Liver (tissue), 9 donors: ENCODE measurements around the gene FGFBP3. TPM values are rescaled to one million over a fixed set of nuclear protein-coding genes. Genes with fewer than 3 reads are reported as not detected.

Experiments used
- DNase-seq: peaks from one replicate; pipeline ENCODE4 v3.0.0-alpha.2; 2017; ENCODE audit warnings: low spot score
- H3K27ac ChIP-seq, 2 donors: one replicate each; pipeline ENCODE4 v1.7.0; 2013; ENCODE audit warnings: inconsistent platforms in 2 of 2, low read length in 2 of 2, control low read depth in 1 of 2, low read depth in 1 of 2, mild to moderate bottlenecking in 1 of 2
- H3K27me3 ChIP-seq, 4 donors: one replicate each; pipeline versions ENCODE4 v1.6.1 to v1.7.0; 2013; ENCODE audit warnings: low read length in 3 of 4, inconsistent platforms in 1 of 4, mild to moderate bottlenecking in 1 of 4, moderate library complexity in 1 of 4; ENCODE audit not compliant: control insufficient read depth in 4 of 4, insufficient read depth in 4 of 4
- H3K36me3 ChIP-seq, 4 donors: one replicate each; pipeline versions ENCODE4 v1.6.1 to v1.7.0; 2013; ENCODE audit warnings: low read length in 3 of 4, mild to moderate bottlenecking in 3 of 4, low read depth in 1 of 4, moderate library complexity in 1 of 4; ENCODE audit not compliant: control insufficient read depth in 4 of 4, insufficient read depth in 3 of 4
- H3K4me1 ChIP-seq, 4 donors: one replicate each; pipeline versions ENCODE4 v1.6.1 to v1.7.0; 2013; ENCODE audit warnings: low read length in 3 of 4, mild to moderate bottlenecking in 3 of 4, moderate library complexity in 1 of 4; ENCODE audit not compliant: control insufficient read depth in 4 of 4, insufficient read depth in 4 of 4
- H3K4me3 ChIP-seq, 3 donors: one replicate each; pipeline versions ENCODE4 v1.6.1 to v1.7.0; 2013; ENCODE audit warnings: low read length in 3 of 3, control low read depth in 1 of 3, low read depth in 1 of 3, mild to moderate bottlenecking in 1 of 3
- H3K9ac ChIP-seq, 2 donors: one replicate each; pipeline ENCODE4 v1.7.0; 2013; ENCODE audit warnings: low read length in 2 of 2, mild to moderate bottlenecking in 2 of 2, moderate library complexity in 2 of 2, control low read depth in 1 of 2, low read depth in 1 of 2
- H3K9me3 ChIP-seq, 4 donors: one replicate each; pipeline versions ENCODE4 v1.6.1 to v1.7.0; 2013; ENCODE audit warnings: low read length in 3 of 4; ENCODE audit not compliant: control insufficient read depth in 4 of 4
- CTCF ChIP-seq: fragments of 150-350 bp; IDR thresholded peaks from 2 replicates; pipeline ENCODE4 v1.5.1; 2017; ENCODE audit warnings: improper control_type of control experiment, low read depth, low read length; ENCODE audit not compliant: missing input control
- EGR1 ChIP-seq, 2 donors: IDR thresholded peaks; 2 replicates each; pipeline ENCODE4 v1.6.1; 2016 to 2018; ENCODE audit warnings: antibody characterized with exemption in 2 of 2, low read depth in 2 of 2
- FOXA1 ChIP-seq: IDR thresholded peaks from 2 replicates; pipeline ENCODE4 v1.6.1; 2016; ENCODE audit warnings: antibody characterized with exemption
- FOXA2 ChIP-seq: IDR thresholded peaks from 2 replicates; pipeline ENCODE4 v1.6.1; 2016; ENCODE audit warnings: antibody characterized with exemption
- GABPA ChIP-seq, 2 donors: IDR thresholded peaks in 1 of 2; conservative IDR thresholded peaks in 1 of 2; 2 replicates each; pipeline ENCODE4 v1.6.1; 2016; ENCODE audit warnings: antibody characterized with exemption in 2 of 2, mild to moderate bottlenecking in 1 of 2, moderate library complexity in 1 of 2
- HNF4A ChIP-seq, 2 donors: conservative IDR thresholded peaks; 2 replicates each; pipeline ENCODE4 v1.6.1; 2016; ENCODE audit warnings: antibody characterized with exemption in 2 of 2, mild to moderate bottlenecking in 2 of 2
- HNF4G ChIP-seq: IDR thresholded peaks from 2 replicates; pipeline ENCODE4 v1.6.1; 2016; ENCODE audit warnings: antibody characterized with exemption
- JUND ChIP-seq, 2 donors: IDR thresholded peaks; 2 replicates each; pipeline ENCODE4 v1.6.1; 2016; ENCODE audit warnings: antibody characterized with exemption in 2 of 2
- MAX ChIP-seq: IDR thresholded peaks from 2 replicates; pipeline ENCODE4 v1.6.1; 2016; ENCODE audit warnings: antibody characterized with exemption
- NR2F2 ChIP-seq: IDR thresholded peaks from 2 replicates; pipeline ENCODE4 v1.6.1; 2016; ENCODE audit warnings: antibody characterized with exemption
- RAD21 ChIP-seq, 2 donors: IDR thresholded peaks; 2 replicates each; pipeline ENCODE4 v1.6.1; 2016; ENCODE audit warnings: antibody characterized with exemption in 2 of 2, mild to moderate bottlenecking in 2 of 2
- RXRA ChIP-seq, 2 donors: IDR thresholded peaks; 2 replicates each; pipeline ENCODE4 v1.6.1; 2017 to 2018; ENCODE audit warnings: antibody characterized with exemption in 2 of 2, mild to moderate bottlenecking in 1 of 2
- SP1 ChIP-seq: IDR thresholded peaks from 2 replicates; pipeline ENCODE4 v1.6.1; 2018; ENCODE audit warnings: antibody characterized with exemption, mild to moderate bottlenecking
- YY1 ChIP-seq: IDR thresholded peaks from 2 replicates; pipeline ENCODE4 v1.6.1; 2016; ENCODE audit warnings: antibody characterized with exemption, mild to moderate bottlenecking
- WGBS: extraction: QIAGEN DNeasy Blood & Tissue Kit; methylation state at CpG from one replicate; pipeline ENCODE4 v1.1.7; 2013; 5-methylcytosine and 5-hydroxymethylcytosine counted together
- polyA plus RNA-seq, 2 donors: library from polyadenylated mRNA; stranded (reverse) in 1 of 2; unstranded in 1 of 2; fragments of 200-250 nt in 1 of 2; fragments of >200 nt in 1 of 2; fragmentation: Nextera tagmentation in 1 of 2; extraction: Ambion mirVana in 1 of 2; gene quantifications; one replicate each; pipeline versions ENCODE4 v1.2.1 to v1.2.3, GENCODE V29; 2013 to 2015
- total RNA-seq, 2 donors: library from RNA; depleted of rRNA; stranded (reverse); fragments of >200 nt; gene quantifications; one replicate each; pipeline ENCODE4 v1.2.3, GENCODE V29; 2014
- TF ChIP-seq, protein P1 (sequence below): IDR thresholded peaks from 2 replicates; pipeline ENCODE4 v1.6.1; 2016; ENCODE audit warnings: antibody characterized with exemption, mild to moderate bottlenecking
- TF ChIP-seq, protein P2 (sequence below): IDR thresholded peaks from 2 replicates; pipeline ENCODE4 v1.6.1; 2016; ENCODE audit warnings: antibody characterized with exemption
- TF ChIP-seq, protein P3 (sequence below): IDR thresholded peaks from 2 replicates; pipeline ENCODE4 v1.6.1; 2016; ENCODE audit warnings: antibody characterized with exemption
- donor health status: healthy.
- donor health status: healthy.
- donor health status: healthy.
- donor health status: healthy.
- donor health status: healthy.

The FGFBP3 gene
- total and polyA plus RNA-seq, 4 donors: 0.08 to 0.37 (median 0.19) TPM

DNA sequence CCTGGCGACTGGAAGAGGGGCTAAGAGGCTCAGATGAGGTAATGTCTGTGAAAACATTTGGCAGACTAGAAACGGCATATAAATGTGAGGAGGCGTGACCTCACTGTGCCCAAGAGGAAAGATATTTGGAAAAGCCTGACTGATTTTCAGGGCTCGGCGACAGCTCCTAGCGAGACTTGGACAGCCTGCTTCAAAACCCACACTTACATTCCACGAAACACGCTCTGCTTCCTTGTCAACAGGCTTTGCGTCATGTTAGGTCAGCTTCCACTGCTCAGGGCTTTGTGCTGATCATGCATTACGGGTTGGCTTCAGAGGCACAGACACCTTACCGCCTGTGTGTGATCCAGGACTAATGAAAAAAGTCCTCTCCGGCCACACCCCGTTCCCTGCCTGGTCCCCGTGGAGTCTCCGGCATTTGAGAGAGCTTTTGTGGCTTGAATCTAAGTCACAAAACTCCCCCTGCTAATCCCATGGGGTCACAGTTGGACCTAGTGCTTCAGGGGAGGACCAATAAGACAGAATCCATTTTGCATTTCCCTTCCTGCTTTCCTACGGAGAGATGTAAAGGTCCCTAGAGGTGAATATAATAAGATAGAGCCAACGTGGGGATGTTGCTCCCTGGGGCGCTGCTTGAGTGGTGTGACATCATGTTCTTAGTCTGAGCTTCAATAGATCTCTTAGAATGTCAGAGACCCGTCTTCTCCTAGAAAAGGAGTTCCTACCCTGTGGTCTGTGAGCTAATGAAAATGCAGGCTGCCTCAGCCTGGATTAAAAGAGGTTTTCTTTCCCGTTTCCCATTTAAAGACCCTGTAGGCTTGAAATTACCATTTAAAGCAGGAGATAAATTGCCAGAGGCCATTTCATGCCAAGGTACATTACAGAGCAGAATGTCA lies 25.5 kb downstream of the FGFBP3 start:
- no peak overlapping the region for H3K4me3 ChIP-seq
- H3K27me3 ChIP-seq: no peaks in the 10 kb centered on the region
- no peak for DNase-seq
- H3K36me3 ChIP-seq: no peaks in the 10 kb centered on the region
- peaks cover 0 to 11% (median 10%) of the 10 kb centered on the region in 4 donors for H3K4me1 ChIP-seq
- H3K27ac ChIP-seq: no peak overlapping the region
- WGBS: 47% methylated on average over 20 of the region's 20 CpGs
- TF ChIP-seq RAD21 (IDR thresholded peaks at IDR 0.05): no peak
- TF ChIP-seq FOXA2: no peak
- no peak for TF ChIP-seq YY1
- no peak for TF ChIP-seq CTCF
- TF ChIP-seq, protein P1, sequence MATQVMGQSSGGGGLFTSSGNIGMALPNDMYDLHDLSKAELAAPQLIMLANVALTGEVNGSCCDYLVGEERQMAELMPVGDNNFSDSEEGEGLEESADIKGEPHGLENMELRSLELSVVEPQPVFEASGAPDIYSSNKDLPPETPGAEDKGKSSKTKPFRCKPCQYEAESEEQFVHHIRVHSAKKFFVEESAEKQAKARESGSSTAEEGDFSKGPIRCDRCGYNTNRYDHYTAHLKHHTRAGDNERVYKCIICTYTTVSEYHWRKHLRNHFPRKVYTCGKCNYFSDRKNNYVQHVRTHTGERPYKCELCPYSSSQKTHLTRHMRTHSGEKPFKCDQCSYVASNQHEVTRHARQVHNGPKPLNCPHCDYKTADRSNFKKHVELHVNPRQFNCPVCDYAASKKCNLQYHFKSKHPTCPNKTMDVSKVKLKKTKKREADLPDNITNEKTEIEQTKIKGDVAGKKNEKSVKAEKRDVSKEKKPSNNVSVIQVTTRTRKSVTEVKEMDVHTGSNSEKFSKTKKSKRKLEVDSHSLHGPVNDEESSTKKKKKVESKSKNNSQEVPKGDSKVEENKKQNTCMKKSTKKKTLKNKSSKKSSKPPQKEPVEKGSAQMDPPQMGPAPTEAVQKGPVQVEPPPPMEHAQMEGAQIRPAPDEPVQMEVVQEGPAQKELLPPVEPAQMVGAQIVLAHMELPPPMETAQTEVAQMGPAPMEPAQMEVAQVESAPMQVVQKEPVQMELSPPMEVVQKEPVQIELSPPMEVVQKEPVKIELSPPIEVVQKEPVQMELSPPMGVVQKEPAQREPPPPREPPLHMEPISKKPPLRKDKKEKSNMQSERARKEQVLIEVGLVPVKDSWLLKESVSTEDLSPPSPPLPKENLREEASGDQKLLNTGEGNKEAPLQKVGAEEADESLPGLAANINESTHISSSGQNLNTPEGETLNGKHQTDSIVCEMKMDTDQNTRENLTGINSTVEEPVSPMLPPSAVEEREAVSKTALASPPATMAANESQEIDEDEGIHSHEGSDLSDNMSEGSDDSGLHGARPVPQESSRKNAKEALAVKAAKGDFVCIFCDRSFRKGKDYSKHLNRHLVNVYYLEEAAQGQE: no peak
- no peaks in the 10 kb centered on the region for H3K9me3 ChIP-seq
- H3K9ac ChIP-seq: no peak overlapping the region

DNA sequence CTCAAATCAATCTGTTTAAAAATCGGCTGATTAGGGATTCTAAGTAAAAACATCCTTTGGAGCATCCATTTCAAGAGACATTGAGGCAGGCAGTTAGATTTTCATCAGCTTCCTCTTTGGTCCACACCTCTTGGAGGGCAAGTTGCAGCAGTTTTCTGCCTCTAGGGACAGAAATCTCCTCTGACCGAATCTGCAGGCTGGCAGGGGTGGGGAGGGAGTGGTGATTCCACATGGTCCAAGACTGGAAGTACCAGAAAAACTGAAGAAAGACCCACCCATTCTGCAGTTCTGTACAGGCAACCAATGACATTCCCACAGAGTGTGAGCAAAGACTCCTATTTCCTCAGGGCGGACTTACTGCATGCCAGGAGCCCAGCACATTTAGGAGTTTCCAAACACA lies 29.0 kb downstream of the FGFBP3 start:
- Histone ChIP-seq H3K27ac (no peak overlapping the region), H3K9me3 (no peaks in the 10 kb centered on the region), H3K4me3 (no peak overlapping the region), H3K36me3 (no peaks in the 10 kb centered on the region), H3K4me1 (no peaks in the 10 kb centered on the region), H3K27me3 (no peaks in the 10 kb centered on the region), H3K9ac (no peak overlapping the region)
- DNase-seq: no peak
- WGBS: 49% methylated on average over 3 of the region's 3 CpGs
- no peak for TF ChIP-seq CTCF
- TF ChIP-seq, protein P2, sequence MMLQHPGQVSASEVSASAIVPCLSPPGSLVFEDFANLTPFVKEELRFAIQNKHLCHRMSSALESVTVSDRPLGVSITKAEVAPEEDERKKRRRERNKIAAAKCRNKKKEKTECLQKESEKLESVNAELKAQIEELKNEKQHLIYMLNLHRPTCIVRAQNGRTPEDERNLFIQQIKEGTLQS: no peak
- TF ChIP-seq GABPA (IDR thresholded peaks at IDR 0.05 in 1 of 2, conservative IDR thresholded peaks at IDR 0.05 in 1 of 2): no peak
- TF ChIP-seq, protein P3, sequence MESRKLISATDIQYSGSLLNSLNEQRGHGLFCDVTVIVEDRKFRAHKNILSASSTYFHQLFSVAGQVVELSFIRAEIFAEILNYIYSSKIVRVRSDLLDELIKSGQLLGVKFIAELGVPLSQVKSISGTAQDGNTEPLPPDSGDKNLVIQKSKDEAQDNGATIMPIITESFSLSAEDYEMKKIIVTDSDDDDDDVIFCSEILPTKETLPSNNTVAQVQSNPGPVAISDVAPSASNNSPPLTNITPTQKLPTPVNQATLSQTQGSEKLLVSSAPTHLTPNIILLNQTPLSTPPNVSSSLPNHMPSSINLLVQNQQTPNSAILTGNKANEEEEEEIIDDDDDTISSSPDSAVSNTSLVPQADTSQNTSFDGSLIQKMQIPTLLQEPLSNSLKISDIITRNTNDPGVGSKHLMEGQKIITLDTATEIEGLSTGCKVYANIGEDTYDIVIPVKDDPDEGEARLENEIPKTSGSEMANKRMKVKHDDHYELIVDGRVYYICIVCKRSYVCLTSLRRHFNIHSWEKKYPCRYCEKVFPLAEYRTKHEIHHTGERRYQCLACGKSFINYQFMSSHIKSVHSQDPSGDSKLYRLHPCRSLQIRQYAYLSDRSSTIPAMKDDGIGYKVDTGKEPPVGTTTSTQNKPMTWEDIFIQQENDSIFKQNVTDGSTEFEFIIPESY: no peak
- no peak for TF ChIP-seq HNF4A (conservative IDR thresholded peaks at IDR 0.05)
- no peak for TF ChIP-seq SP1
- no peak for TF ChIP-seq RXRA (IDR thresholded peaks at IDR 0.05)
- TF ChIP-seq JUND (IDR thresholded peaks at IDR 0.05): no peak
- TF ChIP-seq RAD21 (IDR thresholded peaks at IDR 0.05): no peak
- TF ChIP-seq YY1: no peak
- no peak for TF ChIP-seq EGR1 (IDR thresholded peaks at IDR 0.05; ENCODE audit: low read depth in 2 of 2)
- TF ChIP-seq MAX: no peak
- TF ChIP-seq NR2F2: no peak
- no peak for TF ChIP-seq FOXA1
- TF ChIP-seq, protein P1: no peak
- TF ChIP-seq FOXA2: no peak
- TF ChIP-seq HNF4G: no peak
